Stimulated activated CD8-positive, alpha-beta memory T cell treated with anti-CD3 and anti-CD28 coated beads, Interleukin-2, amount 100 ng/mL, for 48 hours (primary cell): ENCODE results near the gene GMCL2.

ENCODE experiments used
- DNase-seq, 2 donors: peaks; one replicate each; pipeline ENCODE4 v3.0.0-alpha.2; 2020; ENCODE audit warnings: low read depth in 2 of 2

GMCL2 gene

DNA sequence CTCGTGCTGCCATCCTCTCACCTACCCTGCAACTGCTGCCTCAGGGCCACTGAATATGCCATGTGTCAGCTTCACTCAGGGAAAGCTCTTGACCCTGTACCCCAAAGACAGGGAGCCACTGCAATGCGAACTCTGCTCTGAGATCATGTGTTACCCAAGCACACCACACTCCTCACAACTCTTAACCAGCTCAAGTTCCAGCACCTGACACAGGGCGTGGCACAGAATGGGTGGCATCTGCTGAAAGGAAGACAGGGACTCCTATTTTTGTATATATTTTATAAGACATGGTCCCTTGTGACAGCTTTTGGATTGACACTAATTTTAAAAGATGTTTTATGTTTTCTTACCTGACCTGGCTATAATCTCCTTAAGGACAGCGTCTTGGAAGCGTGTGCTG is 34.7 kb upstream of the GMCL2 start:
- DNase-seq: no peak

DNA sequence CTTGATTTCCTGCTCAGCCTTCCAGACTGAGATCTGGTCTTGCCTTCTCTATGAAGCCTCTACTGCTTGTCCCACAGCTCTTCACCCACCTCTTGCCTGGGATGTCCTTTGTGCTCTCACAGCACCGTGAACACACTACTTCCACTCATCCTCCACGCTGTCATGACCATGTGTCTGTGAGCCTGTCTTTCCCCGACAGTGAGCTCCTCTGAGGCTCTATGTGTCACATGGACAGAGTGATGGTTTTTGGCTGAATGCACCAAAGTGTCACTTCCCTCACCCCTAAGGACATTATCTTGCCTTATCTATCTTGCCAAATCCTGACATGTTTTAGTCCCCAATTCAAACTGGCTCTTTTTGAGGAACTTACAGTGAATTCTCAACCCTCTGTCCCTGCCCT is 34.1 kb upstream of the GMCL2 start:
- no peak for DNase-seq

DNA sequence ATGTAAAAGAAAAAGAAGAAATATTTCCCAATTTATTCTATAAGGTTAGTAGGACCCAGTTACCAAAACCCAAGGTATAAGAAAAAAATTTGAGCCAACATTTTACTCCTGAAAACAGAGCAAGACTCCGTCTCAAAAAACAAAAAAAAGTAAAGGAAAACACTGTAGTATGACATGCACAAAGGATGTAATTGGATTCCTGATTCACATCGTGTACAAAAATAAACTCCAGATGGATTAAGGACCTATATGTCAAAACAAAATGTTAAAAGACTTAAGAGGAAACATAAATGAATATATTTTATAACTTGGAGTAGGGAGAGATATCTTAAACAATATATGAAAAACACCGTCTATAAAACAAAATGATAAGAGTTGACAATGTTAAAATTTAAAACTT is 31.7 kb upstream of the GMCL2 start:
- DNase-seq: no peak

DNA sequence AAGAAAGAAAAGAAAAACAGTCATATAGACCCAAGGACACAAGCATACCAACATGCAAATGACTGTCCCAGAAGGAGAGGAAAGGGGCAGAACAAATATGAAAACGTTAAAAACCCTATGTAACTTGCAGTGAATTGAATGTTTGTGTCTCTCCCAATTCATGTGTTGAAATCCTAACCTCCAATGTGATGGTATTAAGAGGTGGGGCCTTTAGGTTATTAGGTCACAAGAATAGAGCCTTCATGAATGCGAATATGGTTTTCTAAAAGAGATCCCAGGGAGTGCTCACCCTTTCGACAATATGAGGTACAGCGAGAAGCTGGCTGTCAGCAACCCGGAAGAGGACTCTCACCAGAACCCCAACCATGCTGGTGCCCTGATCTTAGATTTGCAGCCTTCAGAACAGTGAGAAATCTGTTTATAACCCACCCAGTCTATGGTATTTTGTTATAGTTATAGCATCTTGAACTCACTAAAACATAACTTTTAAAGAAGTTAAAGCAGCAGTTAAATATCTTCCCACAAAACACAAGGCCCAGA is 31.1 kb upstream of the GMCL2 start:
- no peak for DNase-seq

DNA sequence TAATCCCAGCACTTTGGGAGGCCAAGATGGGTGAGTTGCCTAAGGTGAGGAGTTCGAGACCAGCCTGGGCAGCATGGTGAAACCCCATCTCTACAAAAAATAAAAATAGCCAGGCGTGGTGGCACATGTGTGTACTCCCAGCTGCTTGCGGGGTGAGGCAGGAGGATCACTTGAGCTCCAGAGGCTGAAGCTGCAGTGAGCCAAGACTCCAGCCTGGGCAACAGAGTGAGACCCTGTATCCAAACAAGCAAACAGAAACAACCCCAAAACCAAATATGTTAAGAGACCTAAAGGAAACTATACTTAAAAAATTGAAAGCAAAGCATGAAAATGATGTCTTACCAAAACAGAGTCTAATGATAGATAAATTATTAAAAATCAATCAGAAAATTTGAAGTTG is 29.6 kb upstream of the GMCL2 start:
- no peak for DNase-seq

DNA sequence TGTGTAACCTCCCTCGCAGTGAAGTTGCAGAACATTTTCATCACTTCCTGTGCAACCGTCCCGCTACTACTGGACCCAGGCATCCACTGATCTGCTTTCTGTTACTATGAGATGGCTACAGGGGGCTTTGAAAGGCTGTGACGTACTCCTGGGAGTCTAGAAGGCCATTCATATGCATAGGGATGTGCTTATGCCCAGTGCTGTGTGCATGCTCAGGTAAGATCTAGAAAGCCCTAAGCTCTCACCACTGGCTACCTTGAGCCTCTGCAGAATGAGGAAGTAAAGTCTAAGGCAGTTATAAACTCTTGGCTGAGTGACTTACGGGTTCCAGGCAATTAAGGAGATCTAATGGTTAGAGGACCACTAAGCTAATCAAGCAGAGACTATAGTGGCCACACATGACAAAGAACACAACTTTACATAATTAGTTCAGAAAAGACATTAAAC is 28.9 kb upstream of the GMCL2 start:
- no peak for DNase-seq

DNA sequence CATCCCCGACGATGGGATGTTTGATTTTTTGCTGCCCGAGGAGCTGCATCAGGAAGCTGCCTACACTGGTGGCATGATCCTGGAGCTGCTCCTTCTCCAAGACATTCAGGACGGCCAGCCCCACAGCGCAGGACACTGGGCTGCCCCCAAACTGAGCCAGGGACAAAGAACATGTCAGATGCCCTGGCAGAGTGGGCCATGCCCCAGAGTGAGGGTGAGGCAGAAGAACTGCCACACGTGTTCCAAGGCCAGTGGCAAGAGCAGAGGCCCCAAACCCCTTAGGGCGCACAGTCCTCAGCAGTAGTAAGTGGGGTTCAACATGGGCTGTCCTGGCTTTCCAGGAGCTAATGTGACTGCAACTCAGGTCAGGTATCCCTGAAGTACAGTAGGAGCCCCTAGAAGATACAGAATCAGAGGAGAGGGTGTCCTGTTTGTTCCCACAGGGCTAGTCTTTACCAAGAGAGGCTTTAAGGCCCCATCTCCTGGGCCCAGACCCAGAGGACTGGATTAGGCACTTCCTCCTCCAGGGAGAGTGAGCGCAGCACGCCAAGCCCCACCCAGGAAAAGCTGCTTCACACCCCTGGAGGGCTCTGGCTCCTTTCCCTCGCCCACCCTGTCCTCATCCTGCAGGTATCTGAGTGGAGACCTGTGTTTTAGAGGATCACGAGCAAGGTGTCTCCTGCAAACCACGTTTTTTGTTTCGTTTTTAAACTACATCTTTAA is 28.3 kb upstream of the GMCL2 start:
- no peak for DNase-seq

DNA sequence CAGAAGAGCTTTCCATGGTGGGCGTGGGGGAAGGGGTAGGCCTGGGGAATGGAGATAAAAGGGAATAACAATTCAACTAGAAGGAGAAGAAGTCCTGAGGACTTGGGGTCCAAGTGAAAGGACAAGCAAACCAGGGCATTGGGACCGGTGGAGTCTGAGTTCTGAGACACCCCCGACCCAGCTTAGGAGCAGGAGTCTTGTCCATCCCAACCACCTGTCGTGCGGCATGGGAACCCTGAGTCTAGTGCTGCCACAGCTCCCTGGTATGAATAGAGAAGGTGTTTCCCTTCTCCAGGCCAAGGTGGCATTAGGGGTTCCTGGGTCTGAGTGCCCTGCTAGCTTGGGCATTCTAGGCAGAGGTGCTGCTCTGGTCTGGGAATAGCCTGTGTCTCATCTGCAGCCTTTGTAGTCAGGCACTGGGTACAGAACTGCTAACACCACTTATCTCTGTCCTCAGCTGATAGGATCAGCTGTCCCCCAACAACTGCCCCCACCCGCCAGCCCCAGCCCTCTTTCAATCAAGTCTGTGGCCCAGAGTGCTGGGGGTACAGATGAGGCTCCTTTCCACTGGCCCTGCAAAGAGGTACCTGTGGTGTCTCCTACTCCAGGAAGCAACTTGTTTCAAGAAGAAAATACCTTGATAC is 27.1 kb upstream of the GMCL2 start:
- no peak for DNase-seq

DNA sequence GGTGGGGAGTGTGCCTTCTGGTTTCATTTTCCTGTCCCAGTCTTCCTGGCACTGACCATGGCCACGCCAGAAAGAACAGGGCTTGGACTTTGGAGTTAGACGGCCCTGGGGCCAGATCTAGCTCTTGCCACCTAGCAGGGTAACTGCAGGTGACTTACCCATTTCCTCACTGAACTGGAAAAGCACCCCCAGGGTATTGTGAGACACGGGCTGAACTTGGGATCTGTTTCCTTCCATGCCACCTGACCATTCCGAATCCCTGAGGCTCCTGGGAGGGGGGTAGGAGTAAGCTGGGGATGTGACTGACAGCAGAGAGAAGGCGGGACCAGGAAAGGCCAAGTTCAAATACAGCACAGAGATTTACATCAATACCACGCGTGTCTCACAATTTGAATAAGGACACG is 26.6 kb upstream of the GMCL2 start:
- no peak for DNase-seq

DNA sequence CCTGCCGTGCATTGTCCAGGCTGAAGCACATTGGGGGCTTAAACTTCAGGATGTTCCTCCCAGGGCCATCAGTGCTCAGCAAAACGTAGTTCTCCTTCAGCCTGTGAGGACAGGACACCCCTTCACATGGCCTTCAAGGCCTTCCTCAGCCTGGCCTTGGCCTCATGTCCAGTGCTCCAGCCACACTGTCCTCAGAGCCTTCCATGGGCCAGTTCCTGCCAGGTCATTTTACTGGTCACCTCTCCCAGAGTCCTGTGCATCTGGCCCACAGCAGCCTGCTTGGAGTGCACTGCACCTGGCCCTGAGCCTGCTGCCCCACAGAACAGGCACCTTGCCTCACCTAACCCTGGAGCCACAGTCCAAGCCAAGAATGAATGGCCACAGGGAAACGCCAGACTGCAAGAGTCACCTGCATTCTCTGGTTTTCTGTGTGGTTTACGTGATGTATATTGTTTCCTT is 25.9 kb upstream of the GMCL2 start:
- no peak for DNase-seq

DNA sequence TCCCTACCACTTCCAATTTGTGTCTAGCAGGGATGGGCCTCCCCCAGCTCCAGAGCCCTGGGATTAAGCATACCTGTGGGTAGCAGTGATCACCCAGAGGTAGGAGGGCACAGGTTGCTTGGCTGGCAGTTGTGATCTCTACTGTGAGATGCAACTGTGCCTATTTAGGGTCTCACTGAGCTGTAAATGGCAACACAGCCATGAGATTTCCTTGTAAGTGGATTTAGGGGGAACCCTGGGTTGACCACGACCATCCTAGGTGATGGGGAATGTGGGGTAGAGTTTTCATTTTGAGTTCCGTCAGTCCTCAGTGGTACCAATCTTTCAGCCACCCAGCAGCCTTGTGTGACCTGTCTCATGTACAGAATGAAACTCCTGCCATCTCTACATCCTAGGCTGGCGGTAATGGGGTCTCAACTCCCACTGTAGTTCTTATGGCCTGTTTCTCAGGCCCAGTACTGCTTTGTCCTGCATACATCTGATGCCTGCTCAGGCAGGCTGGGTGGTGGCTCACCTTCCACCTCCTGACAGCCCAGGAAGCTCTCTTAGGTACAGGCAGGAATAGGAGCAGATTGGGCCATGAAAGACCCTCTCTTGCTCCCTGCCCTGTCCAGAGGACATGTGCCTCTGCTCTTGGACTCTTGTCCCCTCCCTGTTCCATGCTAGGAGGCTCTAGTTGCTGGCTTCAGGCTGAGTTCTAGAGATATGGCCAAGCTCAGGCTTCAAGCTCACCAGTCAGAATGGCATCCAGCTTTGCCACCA is 25.3 kb upstream of the GMCL2 start:
- no peak for DNase-seq

DNA sequence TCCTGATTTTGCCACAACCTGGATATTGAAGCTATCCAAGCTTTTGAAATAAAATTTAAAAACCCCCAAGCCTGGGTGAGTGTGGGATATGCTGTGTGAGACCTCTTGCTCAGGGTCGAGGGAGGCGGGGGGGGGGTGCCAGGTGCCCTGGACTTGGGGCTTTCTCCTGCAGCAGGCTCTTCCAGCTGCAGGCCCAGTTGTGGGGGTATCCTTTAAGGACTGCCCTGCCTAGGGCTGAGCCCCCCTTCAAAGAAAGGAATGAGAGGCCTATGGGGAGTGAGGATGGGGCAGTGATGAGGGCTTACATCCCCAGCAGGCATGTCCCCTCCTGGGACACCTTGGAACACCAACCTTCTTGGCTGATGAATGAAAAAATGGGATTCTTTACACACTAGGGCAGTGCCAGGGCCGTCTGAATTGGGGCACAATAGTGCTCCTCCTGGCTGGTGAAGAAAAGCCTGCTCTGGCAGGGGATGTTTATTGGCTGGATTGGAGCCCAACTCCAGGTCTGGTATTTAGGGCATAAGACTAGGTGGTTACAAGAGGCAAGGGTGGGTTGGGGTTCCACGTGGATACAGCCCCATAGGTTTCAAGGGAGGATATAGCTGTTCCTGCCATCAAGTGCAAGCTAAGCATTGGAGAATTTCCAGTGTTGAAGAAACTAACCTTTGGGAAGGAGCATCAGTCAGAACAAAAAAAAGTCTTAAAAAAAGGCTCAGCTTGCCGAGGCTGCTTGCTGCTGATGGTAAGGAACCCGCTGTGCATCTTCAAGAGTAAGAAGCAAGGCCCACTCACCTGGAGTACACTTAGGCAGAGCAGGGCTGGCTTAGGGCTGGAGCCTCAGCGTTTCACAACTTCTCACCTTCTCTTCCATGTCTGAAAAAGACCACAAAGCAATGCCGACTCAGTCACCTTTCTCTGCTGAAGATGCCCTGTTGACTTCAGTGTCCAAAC is 24.2 kb upstream of the GMCL2 start:
- no peak for DNase-seq

DNA sequence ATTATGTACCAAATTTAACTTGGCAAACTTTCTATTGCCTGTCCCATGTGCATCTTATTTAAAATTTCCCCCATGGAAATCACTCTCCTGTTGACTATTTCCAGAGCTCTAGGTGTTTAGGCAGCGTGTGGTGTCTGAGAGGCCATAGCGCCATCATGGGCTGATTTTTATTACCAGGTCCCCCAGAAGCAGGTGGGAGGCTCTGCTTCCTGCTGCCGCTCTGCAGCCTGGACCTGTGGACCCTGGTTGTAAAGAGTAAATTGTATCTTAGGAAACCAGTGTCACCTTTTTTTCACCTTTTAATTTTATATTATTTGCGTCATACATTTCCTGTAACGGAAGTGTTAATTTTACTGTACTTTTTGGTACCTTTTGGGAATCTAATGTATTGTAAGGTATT is 23.5 kb upstream of the GMCL2 start:
- DNase-seq: no peak

DNA sequence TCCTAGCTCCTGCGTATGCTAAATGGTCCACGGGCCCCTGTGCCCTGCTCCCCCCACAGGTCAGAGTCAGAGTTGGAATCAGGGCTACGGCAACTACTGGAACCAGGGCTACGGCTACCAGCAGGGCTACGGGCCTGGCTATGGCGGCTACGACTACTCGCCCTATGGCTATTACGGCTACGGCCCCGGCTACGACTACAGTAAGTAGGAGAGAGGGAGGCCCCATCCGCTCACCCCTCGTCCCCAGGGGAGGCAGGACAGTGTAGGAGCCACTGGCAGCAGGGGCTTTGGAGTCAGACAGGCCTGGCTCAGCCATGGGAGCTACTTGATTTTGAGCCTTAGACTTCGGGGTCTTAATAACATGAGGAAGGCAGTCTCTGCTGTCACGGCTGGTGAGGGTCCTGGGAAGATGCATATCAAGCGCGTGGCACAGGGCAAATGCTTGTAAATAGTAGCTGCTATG is 22.9 kb upstream of the GMCL2 start:
- no peak for DNase-seq

DNA sequence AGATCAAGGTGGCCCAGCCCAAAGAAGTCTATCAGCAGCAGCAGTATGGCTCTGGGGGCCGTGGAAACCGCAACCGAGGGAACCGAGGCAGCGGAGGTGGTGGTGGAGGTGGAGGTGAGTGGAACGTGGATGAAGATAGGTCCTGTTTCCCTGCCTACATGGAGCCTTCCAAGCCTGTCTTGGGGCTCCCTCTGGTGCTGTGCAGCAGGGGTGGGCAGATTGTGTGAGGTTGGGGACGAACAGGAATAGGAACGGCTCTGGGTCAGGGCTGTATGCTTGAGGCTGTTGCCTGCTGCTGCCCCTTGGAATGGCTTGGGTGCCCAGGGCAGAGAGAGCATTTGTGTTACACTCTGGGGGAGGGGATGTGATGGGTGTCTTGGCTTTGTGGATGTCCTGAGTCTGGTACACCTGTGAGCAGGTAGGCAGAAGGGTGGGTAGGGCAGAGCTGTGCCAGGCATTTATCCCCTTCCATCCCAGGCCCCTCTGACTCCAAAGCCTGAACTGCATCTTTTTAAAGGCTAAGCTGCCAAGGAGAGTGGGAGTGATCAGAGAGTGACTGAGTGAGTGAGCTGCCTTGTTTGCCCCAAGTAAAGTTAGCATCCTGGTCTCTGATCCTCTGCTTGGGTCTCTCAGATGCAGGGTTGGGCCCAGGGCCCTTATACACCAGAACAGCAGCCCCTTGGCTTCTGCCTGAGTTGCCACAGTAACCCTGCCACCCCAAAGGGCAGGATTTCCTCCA is 22.3 kb upstream of the GMCL2 start:
- no peak for DNase-seq

DNA sequence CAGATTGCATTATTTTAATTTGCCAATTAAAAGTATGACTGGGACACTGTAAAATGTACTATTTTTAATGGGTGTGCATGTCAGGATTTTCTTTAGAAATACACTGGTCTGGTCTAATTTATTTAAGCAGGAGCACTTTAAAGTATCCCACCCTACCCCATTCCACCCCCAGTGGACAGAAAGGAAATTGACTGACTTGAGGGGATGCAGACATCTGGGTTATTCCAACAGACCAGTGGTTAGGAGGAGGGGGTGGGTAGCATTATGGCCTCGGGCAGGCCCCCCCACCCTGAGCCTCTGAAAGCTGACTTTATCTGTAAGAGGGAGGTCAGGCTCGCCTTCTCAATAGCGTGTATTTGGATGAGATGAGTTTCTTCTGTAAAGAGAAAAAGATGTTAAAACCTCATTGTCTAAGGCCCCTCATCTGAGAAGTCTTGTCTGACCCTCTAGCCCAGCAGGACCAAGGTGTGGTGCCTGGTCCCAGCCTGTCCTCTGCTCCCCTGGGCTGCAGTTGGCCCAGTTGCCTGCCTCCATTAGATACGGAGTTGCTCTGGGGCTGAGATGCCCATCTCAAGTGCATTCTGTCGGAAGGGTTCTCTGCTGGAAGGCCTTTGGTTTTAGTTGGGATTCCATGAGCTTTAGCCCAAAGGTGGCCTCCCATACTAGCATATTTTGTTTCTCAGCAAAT is 21.5 kb upstream of the GMCL2 start:
- DNase-seq: no peak

DNA sequence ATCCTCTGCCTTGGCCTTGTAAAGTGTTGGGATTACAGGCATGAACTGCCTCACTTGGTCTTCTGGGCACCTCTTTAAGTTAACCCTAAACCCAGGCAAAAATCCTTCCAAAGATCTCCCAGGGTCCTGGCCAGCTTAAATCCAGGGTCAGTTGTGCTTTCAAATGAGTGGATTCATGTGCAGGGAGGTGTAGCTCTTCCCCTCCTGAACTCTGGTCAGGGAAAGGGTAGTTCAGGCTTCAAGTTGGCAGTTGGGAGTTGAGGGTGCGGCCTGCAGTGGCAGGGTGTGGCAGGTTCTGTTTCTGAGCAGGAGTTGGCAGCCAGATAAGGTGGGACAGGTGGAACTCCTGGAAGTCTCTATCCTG is 20.7 kb upstream of the GMCL2 start:
- DNase-seq: no peak

DNA sequence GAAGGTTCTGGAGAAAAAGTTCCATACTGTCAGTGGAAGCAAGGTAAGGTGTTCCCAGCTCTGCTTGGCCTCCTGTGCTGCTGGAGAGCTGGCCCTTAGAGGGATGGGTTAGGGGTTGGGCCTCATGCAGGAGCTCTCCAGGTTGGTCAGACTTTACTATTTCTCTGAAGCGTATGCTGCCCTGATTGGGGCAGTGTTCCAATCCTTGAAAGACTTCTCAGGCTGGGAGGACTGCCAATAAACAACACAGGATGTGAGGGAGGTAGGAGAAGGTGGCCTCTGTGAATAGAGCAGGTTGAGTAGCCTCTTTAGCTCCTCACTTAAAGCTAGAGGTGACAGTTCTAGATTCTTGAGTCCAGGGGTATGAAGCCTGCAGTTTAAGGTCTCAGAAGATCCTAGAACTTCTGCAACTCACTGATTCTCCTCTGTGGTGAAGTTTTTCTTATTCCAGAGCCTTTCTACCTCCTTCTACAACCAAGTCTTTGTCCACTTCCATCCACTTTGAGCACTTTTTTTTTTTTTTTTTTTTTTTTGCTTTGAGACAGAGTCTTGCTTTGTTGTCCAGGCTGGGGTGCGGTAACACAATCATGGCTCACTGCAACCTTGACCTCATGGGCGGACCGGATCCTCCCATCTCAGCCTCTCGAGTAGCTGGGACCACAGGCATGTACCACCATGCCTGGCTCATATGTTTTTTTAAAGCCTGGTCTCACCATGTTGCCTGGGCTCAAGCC is 20.2 kb upstream of the GMCL2 start:
- DNase-seq: no peak
